H1 (cell line): Measurements from ENCODE around the gene CFAP97. TPM values are rescaled to one million over a fixed set of nuclear protein-coding genes. Genes with fewer than 3 reads are reported as not detected.

Experiments
- FOSL1 ChIP-seq: IDR thresholded peaks from 2 replicates; pipeline ENCODE4 v1.6.1; 2011; ENCODE audit warnings: mild to moderate bottlenecking, low read depth, low read length, moderate library complexity; ENCODE audit not compliant: insufficient read depth
- HDAC6 ChIP-seq: IDR thresholded peaks from one replicate; pipeline ENCODE4 v1.7.1; 2012; ENCODE audit warnings: low read depth, mild to moderate bottlenecking, inconsistent platforms, low read length, moderate library complexity
- POU5F1 ChIP-seq: IDR thresholded peaks from 2 replicates; pipeline ENCODE4 v1.6.1; 2011; ENCODE audit warnings: low read depth, mild to moderate bottlenecking, low read length, moderate library complexity
- SIN3A ChIP-seq, 2 experiments: IDR thresholded peaks in 1 of 2; conservative IDR thresholded peaks in 1 of 2; 2 replicates each; pipeline ENCODE4 v1.6.1; 2011 to 2012; ENCODE audit warnings: low read length in 2 of 2, improper control_type of control experiment in 1 of 2, low read depth in 1 of 2, mild to moderate bottlenecking in 1 of 2
- polyA plus RNA-seq, 7 experiments: library from polyadenylated mRNA; depleted of rRNA in 3 of 7; stranded (reverse) in 5 of 7; unstranded in 2 of 7; fragments of >200 nt in 5 of 7; fragments of 200-250 nt in 2 of 7; gene quantifications; 1 replicate in 5 of 7; 2 replicates in 1 of 7; 4 replicates in 1 of 7; pipeline versions ENCODE4 v1.2.1 to v1.2.3, GENCODE V29; 2011 to 2013; ENCODE audit warnings: missing spikeins in 2 of 7, mixed read lengths in 2 of 7
- total RNA-seq: library from RNA; stranded (reverse); fragmentation: NEBNext Ultra II Directional; extraction: Animal tissue kit (Norgen Biotek cat#: 25700); gene quantifications from 2 replicates; pipeline ENCODE4 v1.2.1, GENCODE V29; 2021

Gene CFAP97
- total and polyA plus RNA-seq, 2 of the 8 experiments (the other 6 are each of a cell fraction or from before 2014, with no cell fraction given) = 9.2 to 40.4 TPM

DNA sequence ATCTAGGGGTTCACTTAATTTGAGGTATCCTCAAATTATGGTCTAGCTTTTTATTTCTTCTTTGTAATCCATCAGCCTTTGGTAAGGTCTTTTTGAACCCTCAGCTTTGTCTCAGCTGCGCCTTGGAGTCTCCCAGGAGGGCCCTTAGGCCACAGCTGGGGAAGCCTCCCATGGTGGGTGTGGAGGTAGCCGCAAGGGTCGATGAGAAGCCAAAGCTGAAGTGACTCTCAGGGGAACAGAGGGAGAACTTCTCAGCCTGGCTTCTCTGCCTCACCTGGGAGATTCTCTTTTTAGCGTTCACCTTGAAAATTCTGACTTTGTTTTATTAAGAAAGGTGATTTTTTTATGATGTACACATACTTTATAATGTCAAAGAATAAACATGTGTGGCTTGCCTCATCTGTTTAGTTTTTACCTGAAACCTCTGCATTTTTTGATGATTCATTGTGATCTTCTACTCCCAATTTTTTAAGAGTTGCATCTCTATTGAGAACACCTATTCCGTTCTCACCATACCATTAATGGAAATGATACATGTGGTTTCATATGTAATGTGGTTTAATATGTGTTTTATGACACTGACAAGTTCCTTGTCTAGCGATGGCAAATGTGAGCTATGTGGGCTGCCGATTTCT lies 86.4 kb downstream of the CFAP97 start (continued):
- TF ChIP-seq HDAC6 = no peak
- TF ChIP-seq POU5F1 = no peak
- no peak for TF ChIP-seq FOSL1
- no peak for TF ChIP-seq SIN3A (conservative IDR thresholded peaks at IDR 0.05 in 1 of 2, IDR thresholded peaks at IDR 0.05 in 1 of 2; ENCODE audit: low read depth in 1 of 2, low read length in 2 of 2)
